Fibroblast of the aortic adventitia (primary cell): ENCODE results near the gene ITFG1. TPM values are rescaled to one million over a fixed set of nuclear protein-coding genes. Genes with fewer than 3 reads are reported as not detected.
"Not testable (repeated sequence)": the region's sequence is repeated elsewhere in the genome, so short reads cannot be mapped to it uniquely, and the experiment has no call there.

Experiments
- DNase-seq: peaks from one replicate; pipeline ENCODE4 v3.0.0-alpha.2; 2010; ENCODE audit warnings: low read depth
- H3K4me3 ChIP-seq: 2 replicates; pipeline ENCODE4 v1.5.1; 2011; ENCODE audit warnings: low read depth, mild to moderate bottlenecking, control low read depth, low read length, moderate library complexity
- total RNA-seq: library from RNA; depleted of rRNA; stranded (reverse); fragments of >200 nt; gene quantifications from 2 replicates; pipeline ENCODE4 v1.2.3, GENCODE V29; 2012; ENCODE audit warnings: low replicate concordance
- TF ChIP-seq, protein P1 (sequence below): IDR thresholded peaks from 2 replicates; pipeline ENCODE4 v1.5.1; 2011; ENCODE audit warnings: mild to moderate bottlenecking, low read length, control low read depth, inconsistent platforms; ENCODE audit not compliant: insufficient read depth

The ITFG1 gene
- total RNA-seq, 1 donor = 62.4 TPM

DNA sequence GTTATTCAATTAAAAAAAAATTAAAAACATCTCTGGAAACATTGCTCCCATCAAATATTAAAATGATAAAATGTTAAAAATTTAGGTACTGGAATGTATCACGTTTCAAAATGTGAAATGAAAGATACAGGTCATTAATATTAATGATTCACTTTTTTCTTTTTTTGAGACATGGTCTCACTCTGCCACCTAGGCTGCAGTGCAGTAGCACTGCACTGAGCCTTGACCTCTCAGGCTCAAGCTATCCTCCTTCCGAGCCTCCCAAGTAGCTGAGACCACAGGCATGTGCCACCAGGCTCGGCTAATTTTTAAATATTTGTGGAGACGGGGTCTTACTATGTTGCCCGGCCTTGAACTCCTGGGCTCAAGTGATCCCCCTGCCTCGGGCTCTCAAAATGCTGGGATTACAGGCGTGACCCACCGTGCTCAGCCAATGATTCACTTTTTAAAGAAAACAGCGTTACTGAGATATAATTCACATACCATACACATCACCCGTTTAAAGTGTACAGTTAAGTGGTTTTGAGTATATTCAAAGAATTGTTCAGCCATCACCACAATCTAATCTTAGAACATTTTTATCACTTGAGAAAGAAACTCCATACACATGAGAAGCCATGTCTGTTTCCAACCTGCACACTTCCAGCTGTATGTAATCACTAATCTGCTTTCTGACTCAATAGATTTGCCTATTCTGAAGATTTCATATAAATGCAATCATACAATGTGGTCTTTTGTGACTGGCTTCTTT lies 298.0 kb downstream of the ITFG1 start:
- TF ChIP-seq, protein P1, sequence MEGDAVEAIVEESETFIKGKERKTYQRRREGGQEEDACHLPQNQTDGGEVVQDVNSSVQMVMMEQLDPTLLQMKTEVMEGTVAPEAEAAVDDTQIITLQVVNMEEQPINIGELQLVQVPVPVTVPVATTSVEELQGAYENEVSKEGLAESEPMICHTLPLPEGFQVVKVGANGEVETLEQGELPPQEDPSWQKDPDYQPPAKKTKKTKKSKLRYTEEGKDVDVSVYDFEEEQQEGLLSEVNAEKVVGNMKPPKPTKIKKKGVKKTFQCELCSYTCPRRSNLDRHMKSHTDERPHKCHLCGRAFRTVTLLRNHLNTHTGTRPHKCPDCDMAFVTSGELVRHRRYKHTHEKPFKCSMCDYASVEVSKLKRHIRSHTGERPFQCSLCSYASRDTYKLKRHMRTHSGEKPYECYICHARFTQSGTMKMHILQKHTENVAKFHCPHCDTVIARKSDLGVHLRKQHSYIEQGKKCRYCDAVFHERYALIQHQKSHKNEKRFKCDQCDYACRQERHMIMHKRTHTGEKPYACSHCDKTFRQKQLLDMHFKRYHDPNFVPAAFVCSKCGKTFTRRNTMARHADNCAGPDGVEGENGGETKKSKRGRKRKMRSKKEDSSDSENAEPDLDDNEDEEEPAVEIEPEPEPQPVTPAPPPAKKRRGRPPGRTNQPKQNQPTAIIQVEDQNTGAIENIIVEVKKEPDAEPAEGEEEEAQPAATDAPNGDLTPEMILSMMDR = no peak
- H3K4me3 ChIP-seq = no peak overlapping the region
- peak; percentile 25 for DNase-seq

DNA sequence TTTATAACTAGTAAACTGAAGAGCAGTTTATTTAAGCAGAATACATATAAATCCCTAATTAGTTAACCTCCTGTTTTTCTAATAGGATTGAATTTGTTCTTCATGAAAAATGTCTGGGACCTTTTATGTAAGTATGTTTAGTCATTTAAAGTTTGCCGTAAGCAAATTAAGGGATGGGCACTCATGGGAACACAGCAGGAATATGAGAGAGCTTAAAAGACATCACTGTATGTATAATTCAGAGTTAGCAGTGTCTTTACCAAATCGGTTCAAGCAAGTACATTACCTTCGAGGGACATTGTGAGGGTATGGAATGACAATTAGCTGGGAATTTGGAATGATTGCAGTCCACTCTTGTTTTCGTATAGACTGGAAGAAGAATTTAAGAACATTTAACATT lies 299.4 kb downstream of the ITFG1 start:
- TF ChIP-seq, protein P1 = no peak
- no peak for DNase-seq

DNA sequence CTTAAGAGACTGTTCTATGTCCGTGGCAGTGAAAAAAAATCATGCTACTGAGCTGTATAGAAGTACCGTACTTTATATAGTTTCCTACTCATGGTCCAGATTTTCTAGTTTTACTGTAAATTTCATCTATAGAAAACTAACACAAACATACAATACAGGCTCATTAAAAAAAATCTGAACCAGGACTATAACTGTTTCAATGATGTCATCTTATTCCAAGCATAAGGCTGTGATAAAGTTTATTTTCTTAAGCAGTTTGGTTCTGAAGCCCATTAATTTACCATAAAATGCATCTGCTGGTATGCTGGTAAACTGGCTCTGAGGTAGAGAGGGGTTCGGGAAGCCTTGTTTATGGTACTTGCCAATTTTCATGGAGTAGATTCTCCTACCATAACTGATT lies 300.4 kb downstream of the ITFG1 start:
- TF ChIP-seq, protein P1 = no peak
- DNase-seq = no peak
- H3K4me3 ChIP-seq = no peak overlapping the region

More for the DNA sequence above, 299.4 kb downstream of the ITFG1 start:
- no peak overlapping the region for H3K4me3 ChIP-seq

DNA sequence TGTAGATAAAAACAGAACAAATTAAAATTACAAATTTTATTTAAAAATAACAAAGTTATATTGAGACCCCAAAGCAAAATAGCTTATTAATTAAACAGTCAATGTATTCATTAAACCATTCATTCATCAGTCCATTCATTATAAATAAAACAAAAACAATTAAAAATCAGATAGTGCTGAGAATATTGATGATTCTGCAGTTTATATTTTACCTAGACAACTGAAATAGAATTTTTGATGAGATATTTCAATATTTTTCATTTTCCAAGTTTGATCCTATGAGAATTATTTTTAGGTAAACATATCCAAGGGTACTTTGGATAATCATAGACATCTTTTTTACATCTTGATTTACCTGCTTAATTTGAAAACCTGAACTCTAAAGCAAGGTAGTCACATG lies 301.9 kb downstream of the ITFG1 start:
- DNase-seq = no peak
- no peak overlapping the region for H3K4me3 ChIP-seq
- TF ChIP-seq, protein P1 = no peak

DNA sequence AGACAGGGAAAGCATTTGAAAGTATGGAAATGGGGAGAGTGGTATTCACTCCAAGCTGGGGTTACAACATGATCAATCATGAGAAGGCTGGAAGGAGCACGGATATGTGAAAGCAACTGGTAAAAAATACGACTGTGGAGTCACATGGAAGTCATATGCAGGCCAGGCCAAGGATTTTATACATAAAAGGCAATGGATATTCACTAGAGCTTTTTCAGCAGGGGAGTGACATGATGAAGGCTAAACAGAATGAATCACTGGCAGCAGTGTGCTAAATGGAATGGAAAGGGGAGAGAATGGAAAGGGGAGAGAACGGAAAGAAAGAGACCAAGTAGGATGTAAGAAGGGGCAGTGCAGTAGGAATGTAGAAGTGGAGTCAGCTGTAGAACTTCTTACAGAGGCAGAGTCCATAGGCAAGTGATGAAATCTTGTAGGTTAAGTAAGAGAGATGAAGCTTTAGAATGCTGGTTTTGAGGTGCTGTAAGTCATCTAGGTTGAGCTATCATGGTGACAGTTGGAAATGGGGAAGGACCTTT lies 304.1 kb downstream of the ITFG1 start:
- H3K4me3 ChIP-seq = no peak overlapping the region
- TF ChIP-seq, protein P1 = no peak
- DNase-seq = no peak

DNA sequence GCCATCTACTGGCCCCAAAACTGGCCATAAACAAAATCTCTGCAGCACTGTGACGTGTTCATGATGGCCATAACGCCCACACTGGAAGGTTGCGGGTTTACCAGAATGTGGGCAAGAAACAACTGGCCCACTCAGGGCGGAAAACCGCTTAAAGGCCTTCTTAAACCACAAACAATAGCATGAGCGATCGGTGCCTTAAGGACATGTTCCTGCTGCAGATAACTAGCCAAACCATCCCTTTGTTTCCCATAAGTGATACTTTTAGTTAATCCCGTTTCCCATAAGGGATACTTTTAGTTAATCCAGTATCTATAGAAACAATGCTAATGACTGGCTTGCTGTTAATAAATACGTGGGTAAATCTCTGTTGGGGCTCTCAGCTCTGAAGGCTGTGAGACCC lies 308.4 kb downstream of the ITFG1 start:
- DNase-seq, H3K4me3 ChIP-seq: not testable (repeated sequence)

DNA sequence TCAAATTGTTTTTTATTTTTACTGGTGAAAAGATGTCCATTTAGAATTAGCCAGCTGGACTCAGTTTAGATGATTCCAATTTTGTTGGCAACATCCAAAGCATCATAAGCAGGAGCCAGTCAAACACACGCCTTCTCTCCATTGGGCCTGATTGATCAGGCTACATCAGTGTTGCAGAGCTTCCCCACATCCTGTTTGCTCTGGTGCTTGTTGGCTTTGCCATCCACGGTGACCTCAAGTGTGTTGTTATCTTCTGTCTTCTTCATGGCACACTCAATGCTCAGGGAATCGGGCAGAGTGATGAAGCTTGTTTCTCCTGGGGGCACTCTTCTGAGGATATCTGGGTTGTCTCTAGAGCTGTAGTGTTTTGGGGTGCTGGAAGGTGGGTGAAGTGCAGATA lies 310.8 kb downstream of the ITFG1 start:
- no peak overlapping the region for H3K4me3 ChIP-seq
- TF ChIP-seq, protein P1 = no peak
- DNase-seq = no peak
